PC-9 (cell line): ENCODE results near the gene PJA1. TPM values are rescaled to one million over a fixed set of nuclear protein-coding genes. Genes with fewer than 3 reads are reported as not detected.

Source experiments
- BruUV-seq: library from RNA; stranded (reverse); fragments of 400-500 nt; replicated peaks from 2 replicates; lab custom pipeline; 2021; lab: Mats Ljungman, UMichigan
- CTCF ChIA-PET: fragments of 300-600 bp; sonication (Branson Sonifier 250); formaldehyde crosslinking; loops from one replicate; lab custom pipeline; 2022; ENCODE audit warnings: antibody characterized with exemption; lab: Charles Lee
- POLR2A ChIA-PET: fragments of 300-600 bp; sonication (Branson Sonifier 250); formaldehyde crosslinking; loops from one replicate; lab custom pipeline; 2022; ENCODE audit warnings: antibody characterized with exemption; ENCODE audit not compliant: unreplicated experiment; lab: Charles Lee
- DNase-seq, 2 experiments: peaks; one replicate each; pipeline versions ENCODE4 v3.0.0 to v3.0.0-alpha.2; 2015 to 2022; ENCODE audit warnings: mixed read lengths in 1 of 2
- H2AFZ ChIP-seq: fragments of 200-600 bp; sonication (generic); 2 replicates; pipeline ENCODE4 v1.8.1; 2017; ENCODE audit warnings: antibody characterized with exemption
- H3F3A ChIP-seq: fragments of 200-600 bp; sonication (generic); 2 replicates; pipeline ENCODE4 v1.8.1; 2017; ENCODE audit warnings: antibody characterized with exemption, mild to moderate bottlenecking, low read depth; ENCODE audit not compliant: insufficient read depth
- H3K27ac ChIP-seq: fragments of 200-600 bp; sonication (generic); 2 replicates; pipeline ENCODE4 v1.6.1; 2016; ENCODE audit warnings: mixed run types
- H3K27me3 ChIP-seq: fragments of 200-600 bp; sonication (generic); 2 replicates; pipeline ENCODE4 v1.6.1; 2016; ENCODE audit warnings: low read depth, mixed run types; ENCODE audit not compliant: insufficient read depth
- H3K36me3 ChIP-seq: fragments of 200-600 bp; sonication (generic); 2 replicates; pipeline ENCODE4 v1.6.1; 2016; ENCODE audit warnings: low read depth, mixed run types
- H3K4me1 ChIP-seq: fragments of 200-600 bp; sonication (generic); replicated peaks from 2 replicates; pipeline ENCODE4 v1.6.1; 2016; ENCODE audit warnings: mixed run types; ENCODE audit not compliant: insufficient read depth
- H3K4me2 ChIP-seq: fragments of 200-600 bp; sonication (generic); 2 replicates; pipeline ENCODE4 v1.6.1; 2017; ENCODE audit warnings: mixed run types
- H3K4me3 ChIP-seq: fragments of 200-600 bp; sonication (generic); 2 replicates; pipeline ENCODE4 v1.6.1; 2016; ENCODE audit warnings: mixed run types
- H3K79me2 ChIP-seq: fragments of 200-600 bp; sonication (generic); 2 replicates; pipeline ENCODE4 v1.6.1; 2017; ENCODE audit warnings: low read depth, mixed run types
- H3K9me2 ChIP-seq: fragments of 200-600 bp; sonication (generic); 2 replicates; pipeline ENCODE4 v1.8.1; 2017; ENCODE audit warnings: mild to moderate bottlenecking; ENCODE audit not compliant: insufficient read depth
- H3K9me3 ChIP-seq: fragments of 200-600 bp; sonication (generic); 2 replicates; pipeline ENCODE4 v1.8.1; 2016; ENCODE audit warnings: low read depth; ENCODE audit not compliant: insufficient read depth
- H4K20me1 ChIP-seq: fragments of 200-600 bp; sonication (generic); 2 replicates; pipeline ENCODE4 v1.8.1; 2017; ENCODE audit not compliant: insufficient read depth
- CTCF ChIP-seq: fragments of 200-600 bp; sonication (generic); conservative IDR thresholded peaks from 2 replicates; pipeline ENCODE4 v1.6.1; 2017; ENCODE audit warnings: mixed run types, antibody characterized with exemption, mild to moderate bottlenecking, moderate library complexity
- EZH2 ChIP-seq: fragments of 200-600 bp; sonication (generic); IDR thresholded peaks from 2 replicates; pipeline ENCODE4 v1.8.0; 2017; ENCODE audit warnings: antibody characterized with exemption, low read depth
- intact Hi-C: fragments of 100-400 bp; cut with micrococcal nuclease; formaldehyde crosslinking; loops from one replicate; pipeline ENCODE4 v1.10.0; 2022; ENCODE audit not compliant: unreplicated experiment
- total RNA-seq: library from RNA; stranded (reverse); gene quantifications from 2 replicates; pipeline ENCODE4 v1.2.3, GENCODE V29; 2021

PJA1 gene
- total RNA-seq, 1 experiment from 2014 or later: 27.7 TPM

GRCh38 chrX:69162361-69162865, 2.8 kb downstream of the PJA1 start:
- intact Hi-C loops: no loop called here
- Histone ChIP-seq H3K27me3 (no peaks in the 10 kb centered on the region), H3K4me1 (peaks cover 13% of the 10 kb centered on the region), H4K20me1 (no peaks in the 10 kb centered on the region), H3K4me3 (no peak overlapping the region), H3K9me3 (no peaks in the 10 kb centered on the region), H3K4me2 (no peak overlapping the region), H3K79me2 (no peaks in the 10 kb centered on the region), H3K9me2 (no peaks in the 10 kb centered on the region), H3F3A (no peaks in the 10 kb centered on the region), H3K36me3 (no peaks in the 10 kb centered on the region), H2AFZ (no peak overlapping the region), H3K27ac (no peak overlapping the region)
- DNase-seq: no peak
- no TSS peak for BruUV-seq
- no peak for TF ChIP-seq EZH2
- TF ChIP-seq CTCF: no peak
- ChIA-PET POLR2A (no interaction called here), CTCF (no interaction called here)

GRCh38 chrX:69161786-69162349, 3.4 kb downstream of the PJA1 start:
- Histone ChIP-seq H3F3A (no peaks in the 10 kb centered on the region), H3K4me1 (peaks cover 13% of the 10 kb centered on the region), H3K9me2 (no peaks in the 10 kb centered on the region), H3K36me3 (no peaks in the 10 kb centered on the region), H3K4me2 (no peak overlapping the region), H3K9me3 (no peaks in the 10 kb centered on the region), H3K79me2 (no peaks in the 10 kb centered on the region), H3K27ac (no peak overlapping the region), H3K27me3 (no peaks in the 10 kb centered on the region), H4K20me1 (no peaks in the 10 kb centered on the region), H2AFZ (no peak overlapping the region), H3K4me3 (no peak overlapping the region)
- TF ChIP-seq EZH2 (no peak), CTCF (no peak)
- CTCF ChIA-PET: no interaction called here
- POLR2A ChIA-PET: no interaction called here
- BruUV-seq: no TSS peak
- intact Hi-C loops: no loop called here
- DNase-seq: no peak

GRCh38 chrX:69161371-69161770, 3.9 kb downstream of the PJA1 start:
- DNase-seq: no peak
- no peaks in the 10 kb centered on the region for H3K9me3 ChIP-seq
- intact Hi-C loops: no loop called here
- H3K4me2 ChIP-seq: no peak overlapping the region
- H3F3A ChIP-seq: no peaks in the 10 kb centered on the region
- H3K9me2 ChIP-seq: no peaks in the 10 kb centered on the region
- no peaks in the 10 kb centered on the region for H4K20me1 ChIP-seq
- H3K27me3 ChIP-seq: no peaks in the 10 kb centered on the region
- no peak overlapping the region for H3K4me3 ChIP-seq
- TF ChIP-seq CTCF: no peak
- no peak for TF ChIP-seq EZH2
- BruUV-seq: no TSS peak
- no peaks in the 10 kb centered on the region for H3K36me3 ChIP-seq
- H2AFZ ChIP-seq: no peak overlapping the region
- CTCF ChIA-PET: interaction anchor here (1.0 kb wide), 1 partner anchor 333 kb away, joined by 3 read pairs; no protein-coding TSS in a partner anchor
- no peak overlapping the region for H3K27ac ChIP-seq
- peaks cover 12% of the 10 kb centered on the region for H3K4me1 ChIP-seq
- H3K79me2 ChIP-seq: no peaks in the 10 kb centered on the region
- POLR2A ChIA-PET: no interaction called here
